ENCODE results near the gene ZSCAN25. TPM values are rescaled to one million over a fixed set of nuclear protein-coding genes. Genes with fewer than 3 reads are reported as not detected.

ZSCAN25 gene
- total RNA-seq, 4 donors from 2014 or later: 14.6 to 58.7 (median 18.1) TPM

GRCh38 chr7:99597762-99598501 lies 18.8 kb upstream of the ZSCAN25 start, which contains the start of gene TMEM225B:
Gene TMEM225B (plus strand): TSS chr7:99598267. CDS start chr7:99604389, 6,122 bp downstream.
- no peak for TF ChIP-seq POLR2AphosphoS5 (IDR thresholded peaks at IDR 0.05)
- TF ChIP-seq POLR2A (IDR thresholded peaks at IDR 0.05): no peak
- Histone ChIP-seq H3K27me3 (no peaks in the 10 kb centered on the region), H3K27ac (no peak within 1 kb of the TSS), H3K4me3 (no peak within 1 kb of the TSS), H3K36me3 (no peaks in the 10 kb centered on the region), H3K4me1 (no peaks in the 10 kb centered on the region), H3K9me3 (no peaks in the 10 kb centered on the region)
- in situ Hi-C loops (cut with MboI; ENCODE audit: low pct_ligation_motif_present in 1 of 4, low pct_unique_long_range_greater_than_20kb in 1 of 4, low sequenced_read_pairs in 3 of 4) (no loop called here), intact Hi-C loops (cut with DNase I; ENCODE audit: low total_unique reads) (no loop called here)
- no peak for DNase-seq
- WGBS, 2 donors (ENCODE audit: low coverage in 1 of 2): 73 to 88% methylated on average over 10 to 28 of the region's 34 CpGs

- H3K36me3 ChIP-seq: no peaks in the 10 kb centered on the region
Observed at GRCh38 chr7:99599836-99600235, 16.9 kb upstream of the ZSCAN25 start.

GRCh38 chr7:99601656-99602310 lies 15.0 kb upstream of the ZSCAN25 start:
- in situ Hi-C loops (cut with MboI; ENCODE audit: low pct_ligation_motif_present in 1 of 4, low pct_unique_long_range_greater_than_20kb in 1 of 4, low sequenced_read_pairs in 3 of 4): no loop called here

More at GRCh38 chr7:99599836-99600235, 16.9 kb upstream of the ZSCAN25 start:
- no peak for TF ChIP-seq POLR2AphosphoS5 (IDR thresholded peaks at IDR 0.05)
- TF ChIP-seq CTCF (IDR thresholded peaks at IDR 0.05): no peak
- no peak for TF ChIP-seq POLR2A (IDR thresholded peaks at IDR 0.05)
- no peak for TF ChIP-seq EP300 (IDR thresholded peaks at IDR 0.05; ENCODE audit: low read depth)
- in situ Hi-C loops (cut with MboI; ENCODE audit: low pct_ligation_motif_present in 1 of 4, low pct_unique_long_range_greater_than_20kb in 1 of 4, low sequenced_read_pairs in 3 of 4) (no loop called here), intact Hi-C loops (cut with DNase I; ENCODE audit: low total_unique reads) (no loop called here)
- H3K9me3 ChIP-seq: no peaks in the 10 kb centered on the region
- WGBS, 2 donors (ENCODE audit: low coverage in 1 of 2): 50 to 83% methylated on average over 2 to 4 of the region's 4 CpGs
- no peak overlapping the region for H3K4me3 ChIP-seq
- no peaks in the 10 kb centered on the region for H3K27me3 ChIP-seq
- no peak overlapping the region for H3K27ac ChIP-seq
- no peak for DNase-seq
- H3K4me1 ChIP-seq: no peaks in the 10 kb centered on the region

GRCh38 chr7:99605527-99605926 lies 11.2 kb upstream of the ZSCAN25 start:
- Histone ChIP-seq H3K4me3 (no peak overlapping the region), H3K36me3 (no peaks in the 10 kb centered on the region), H3K27ac (no peak overlapping the region), H3K9me3 (no peaks in the 10 kb centered on the region), H3K27me3 (no peaks in the 10 kb centered on the region), H3K4me1 (no peaks in the 10 kb centered on the region)
- 95 to 96% methylated on average over 4 to 7 of the region's 7 CpGs for WGBS, 2 donors (ENCODE audit: low coverage in 1 of 2)
- no peak for DNase-seq
- in situ Hi-C loops (cut with MboI; ENCODE audit: low pct_ligation_motif_present in 1 of 4, low pct_unique_long_range_greater_than_20kb in 1 of 4, low sequenced_read_pairs in 3 of 4): no loop called here
- TF ChIP-seq POLR2A (IDR thresholded peaks at IDR 0.05) (no peak), EP300 (IDR thresholded peaks at IDR 0.05; ENCODE audit: low read depth) (no peak), CTCF (IDR thresholded peaks at IDR 0.05) (no peak), POLR2AphosphoS5 (IDR thresholded peaks at IDR 0.05) (no peak)
- intact Hi-C loops (cut with DNase I; ENCODE audit: low total_unique reads): no loop called here

More at GRCh38 chr7:99601656-99602310, 15.0 kb upstream of the ZSCAN25 start:
- WGBS, 2 donors (ENCODE audit: low coverage in 1 of 2): 40 to 69% methylated on average over 1 to 7 of the region's 7 CpGs
- H3K4me1 ChIP-seq: no peaks in the 10 kb centered on the region
- intact Hi-C loops (cut with DNase I; ENCODE audit: low total_unique reads): no loop called here
- no peaks in the 10 kb centered on the region for H3K9me3 ChIP-seq
- H3K4me3 ChIP-seq: no peak overlapping the region
- H3K27me3 ChIP-seq: no peaks in the 10 kb centered on the region
- TF ChIP-seq POLR2AphosphoS5 (IDR thresholded peaks at IDR 0.05) (no peak), CTCF (IDR thresholded peaks at IDR 0.05) (no peak), POLR2A (IDR thresholded peaks at IDR 0.05) (no peak), EP300 (IDR thresholded peaks at IDR 0.05; ENCODE audit: low read depth) (no peak)
- no peak overlapping the region for H3K27ac ChIP-seq
- H3K36me3 ChIP-seq: no peaks in the 10 kb centered on the region
- no peak for DNase-seq

All from transverse colon (tissue), 4 donors.